ENCODE results near the gene FCSK.

FCSK gene

GRCh38 chr16:70428178-70428998, 26.0 kb upstream of the FCSK start:
- ChIA-PET POLR2A (interaction anchor here (0.6 to 1.5 kb wide), 10 partner anchors 9 to 140 kb away, joined by 3 to 12 read pairs (median 6); partner anchors contain the start of genes DDX19A and ST3GAL2), CTCF (interaction anchor here (0.6 to 0.8 kb wide), 2 partner anchors 9 to 1402 kb away, joined by 3 to 4 read pairs; no protein-coding TSS in a partner anchor)
- Histone ChIP-seq H3K4me3 (ENCODE audit: low read depth, low read length) (no peak overlapping the region), H3K36me3 (ENCODE audit: control insufficient read depth in 2 of 2, insufficient read depth in 1 of 2, low read length in 2 of 2) (peaks cover 0 to 6% of the 10 kb centered on the region in 2 experiments; a peak in 1 of 3 replicates), H3K9me3 (ENCODE audit: control insufficient read depth, insufficient read depth, low read depth, low read length) (no peaks in the 10 kb centered on the region), H3K27ac (ENCODE audit: extremely low read depth, low read depth, low read length) (peak overlapping the region; percentile 65), H3K4me1 (ENCODE audit: control insufficient read depth, insufficient read depth, low read length) (peaks cover 22% of the 10 kb centered on the region)
- peak; percentile 37; the same call in 1 of the 2 replicates for TF ChIP-seq PRDM1 (tag by site-specific recombination; IDR thresholded peaks at IDR 0.05)
- TF ChIP-seq ZNF544 (tag by site-specific recombination; IDR thresholded peaks at IDR 0.05): no peak
- no peak for TF ChIP-seq ZNF157 (tag by site-specific recombination; IDR thresholded peaks at IDR 0.05)
- TF ChIP-seq PRDM10 (tag by site-specific recombination; IDR thresholded peaks at IDR 0.05): peak; percentile 93
- peak; percentile 46; the same call in 1 of the 2 replicates for TF ChIP-seq ZBTB48 (tag by site-specific recombination; IDR thresholded peaks at IDR 0.05)
- TF ChIP-seq SP3 (tag by site-specific recombination; IDR thresholded peaks at IDR 0.05): 0 out of 2 replicates have a peak, but pooled peaks have one; percentile 46
- peak; percentile 60 for TF ChIP-seq ZNF366 (tag by site-specific recombination; conservative IDR thresholded peaks at IDR 0.05)
- TF ChIP-seq ZNF449 (tag by site-specific recombination; IDR thresholded peaks at IDR 0.05): 0 out of 2 replicates have a peak, but pooled peaks have one; percentile 26
- TF ChIP-seq ZBTB17 (tag by site-specific recombination; IDR thresholded peaks at IDR 0.05): peak; percentile 88
- peak; percentile 41; the same call in 1 of the 2 replicates for TF ChIP-seq ZNF629 (tag by site-specific recombination; IDR thresholded peaks at IDR 0.05)
- no peak for TF ChIP-seq ZBTB7A (tag by site-specific recombination; IDR thresholded peaks at IDR 0.05; ENCODE audit: low read depth)
- 0 out of 2 replicates have a peak, but pooled peaks have one; percentile 18 for TF ChIP-seq KLF1 (tag by site-specific recombination; IDR thresholded peaks at IDR 0.05)
- peak; percentile 66 for TF ChIP-seq SP7 (tag by site-specific recombination; IDR thresholded peaks at IDR 0.05)
- TF ChIP-seq ZNF843 (tag by site-specific recombination; IDR thresholded peaks at IDR 0.05): peak; percentile 64; the same call in 1 of the 2 replicates
- no peak for TF ChIP-seq AEBP2 (tag by site-specific recombination; IDR thresholded peaks at IDR 0.05; ENCODE audit: borderline replicate concordance)
- TF ChIP-seq ZNF324 (tag by site-specific recombination; IDR thresholded peaks at IDR 0.05): no peak
- TF ChIP-seq ZNF426 (tag by site-specific recombination; IDR thresholded peaks at IDR 0.05): no peak
- peak; percentile 90 for TF ChIP-seq ZNF692 (tag by site-specific recombination; IDR thresholded peaks at IDR 0.05)
- TF ChIP-seq SP2 (tag by site-specific recombination; IDR thresholded peaks at IDR 0.05): peak; percentile 52
- peak; percentile 27; the same call in 1 of the 2 replicates for TF ChIP-seq ZNF660 (tag by site-specific recombination; IDR thresholded peaks at IDR 0.05)
- peak; percentile 42; the same call in 1 of the 2 replicates for TF ChIP-seq ZSCAN30 (tag by site-specific recombination; IDR thresholded peaks at IDR 0.05)
- 0 out of 2 replicates have a peak, but pooled peaks have one; percentile 56 for TF ChIP-seq ZEB2 (tag by site-specific recombination; IDR thresholded peaks at IDR 0.05)
- TF ChIP-seq GLIS2 (tag by site-specific recombination; IDR thresholded peaks at IDR 0.05): 0 out of 2 replicates have a peak, but pooled peaks have one; percentile 17
- peak; percentile 34; the same call in 1 of the 2 replicates for TF ChIP-seq PATZ1 (tag by site-specific recombination; IDR thresholded peaks at IDR 0.05)
- peak; percentile 57 for TF ChIP-seq OSR2 (tag by site-specific recombination; IDR thresholded peaks at IDR 0.05)
- peak; percentile 76; the same call in 1 of the 2 replicates for TF ChIP-seq IKZF3 (tag by site-specific recombination; IDR thresholded peaks at IDR 0.05)
- peak; percentile 93 for TF ChIP-seq ZBTB20 (tag by site-specific recombination; IDR thresholded peaks at IDR 0.05)

Data from HEK293 (cell line).